Measurements from ENCODE around the gene MCF2L.

The MCF2L gene

DNA sequence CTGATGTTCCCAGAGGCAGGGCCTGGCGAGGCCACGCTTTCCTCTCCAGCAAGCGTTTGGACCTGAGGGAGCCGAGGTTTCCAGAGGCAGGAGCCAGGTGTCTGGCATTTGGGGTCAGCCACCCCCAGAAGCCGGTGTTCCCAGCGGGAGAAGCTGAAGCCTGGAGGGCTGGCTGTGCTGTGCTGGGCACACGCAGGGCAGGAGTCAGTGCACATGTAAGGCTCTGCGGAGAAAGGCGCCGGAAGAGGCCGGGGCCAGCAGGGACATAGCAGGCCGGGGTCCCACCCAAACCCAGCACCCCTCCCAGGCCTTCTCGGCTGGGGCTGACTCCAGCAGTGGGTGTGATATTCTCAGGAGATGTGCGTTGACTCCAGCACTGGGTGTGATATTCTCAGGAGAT is 31.6 kb downstream of the MCF2L start:
- no peak for DNase-seq

DNA sequence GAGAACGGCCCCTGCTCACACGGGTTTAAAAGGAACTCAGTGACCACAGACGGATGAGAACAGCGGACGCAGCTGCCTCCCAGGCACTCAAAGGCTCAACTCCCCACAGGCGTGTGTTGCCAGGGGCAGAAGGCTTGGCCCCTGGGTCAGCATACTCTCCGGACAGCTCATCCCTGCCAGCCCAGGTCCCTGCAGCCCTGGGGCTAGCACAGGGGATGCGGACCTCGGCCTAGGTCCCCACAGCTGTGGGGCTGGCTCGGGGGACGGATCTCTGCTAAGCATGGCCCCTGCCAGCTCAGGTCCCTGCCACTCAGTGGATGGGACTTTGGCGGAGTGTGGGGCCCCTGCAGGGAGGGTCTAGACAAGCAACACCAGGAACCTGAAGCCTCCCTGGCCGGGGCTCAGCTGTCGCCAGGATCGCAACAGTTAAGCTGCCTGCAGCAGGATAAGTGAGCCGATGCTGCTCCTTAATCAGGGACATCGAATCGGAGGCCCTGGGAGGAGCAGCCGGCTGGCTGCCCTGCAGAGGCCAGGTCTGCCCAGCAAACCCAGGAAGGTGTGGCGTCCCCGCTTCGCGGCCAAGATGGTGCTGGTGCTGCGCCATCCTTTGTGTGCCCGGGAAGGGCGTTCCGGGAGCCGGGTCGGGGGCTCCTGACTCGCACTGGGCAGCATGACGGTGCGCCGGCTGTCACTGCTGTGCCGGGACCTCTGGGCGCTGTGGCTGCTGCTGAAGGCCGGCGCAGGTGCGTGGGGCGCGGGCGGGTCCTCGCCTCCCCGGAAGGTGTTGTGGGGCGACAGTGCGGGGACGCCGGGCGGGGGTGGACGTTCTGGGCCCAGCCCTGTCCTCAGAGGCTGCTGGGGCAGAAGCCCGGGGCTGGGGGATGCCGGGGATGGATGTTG is 32.5 kb downstream of the MCF2L start:
- DNase-seq: no peak

DNA sequence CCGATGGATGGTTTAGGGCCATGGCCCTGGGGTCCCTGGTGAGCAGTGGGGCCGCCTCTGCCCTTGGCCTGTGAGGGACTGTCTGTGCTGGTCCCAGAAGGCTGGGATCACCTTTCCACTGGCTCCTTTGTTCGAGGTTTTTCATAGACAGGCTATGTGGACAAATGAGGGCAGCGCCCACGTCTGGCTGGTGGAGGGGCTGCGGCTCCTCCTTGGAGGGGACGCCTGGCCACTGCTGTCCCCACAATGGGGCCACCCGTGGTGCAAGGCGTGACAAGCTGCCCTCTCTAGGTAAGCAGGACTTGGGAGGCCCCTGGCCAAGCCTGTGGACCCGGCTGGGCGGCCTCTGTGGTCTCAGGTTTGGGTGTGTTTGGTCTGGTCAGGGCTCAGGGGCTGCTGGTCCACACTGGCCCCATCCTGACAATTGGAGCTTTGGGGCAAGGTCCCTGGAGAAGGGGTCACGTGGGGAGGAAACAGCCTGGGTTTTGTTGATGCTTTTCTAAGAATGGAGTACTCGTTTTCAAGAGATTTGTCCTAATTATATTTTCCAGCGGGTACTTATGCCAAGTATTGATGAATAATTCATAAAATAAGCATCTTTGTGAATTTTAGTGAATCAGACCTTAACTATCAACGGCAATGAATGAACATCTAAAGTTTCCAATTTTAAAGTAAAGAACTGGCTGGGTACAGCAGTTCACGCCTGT is 33.3 kb downstream of the MCF2L start:
- no peak for DNase-seq

DNA sequence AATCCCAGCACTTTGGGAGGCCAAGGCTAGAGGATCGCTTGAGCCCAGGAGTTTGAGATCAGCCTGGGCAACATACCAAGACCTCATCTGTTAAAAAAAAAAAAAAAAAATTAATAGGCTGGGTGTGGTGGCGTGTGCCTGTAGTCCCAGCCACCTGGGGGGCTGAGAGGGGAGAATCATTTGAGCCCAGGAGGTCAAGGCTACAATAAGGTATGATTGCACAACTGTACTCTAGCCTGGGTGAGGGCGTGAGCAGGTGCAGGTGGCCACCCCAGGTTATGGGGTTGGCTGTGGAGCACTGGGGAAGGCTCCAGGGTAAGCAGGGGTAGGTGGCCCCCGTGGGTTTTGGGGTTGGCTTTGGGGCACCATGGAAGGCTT is 33.9 kb downstream of the MCF2L start:
- DNase-seq: no peak

DNA sequence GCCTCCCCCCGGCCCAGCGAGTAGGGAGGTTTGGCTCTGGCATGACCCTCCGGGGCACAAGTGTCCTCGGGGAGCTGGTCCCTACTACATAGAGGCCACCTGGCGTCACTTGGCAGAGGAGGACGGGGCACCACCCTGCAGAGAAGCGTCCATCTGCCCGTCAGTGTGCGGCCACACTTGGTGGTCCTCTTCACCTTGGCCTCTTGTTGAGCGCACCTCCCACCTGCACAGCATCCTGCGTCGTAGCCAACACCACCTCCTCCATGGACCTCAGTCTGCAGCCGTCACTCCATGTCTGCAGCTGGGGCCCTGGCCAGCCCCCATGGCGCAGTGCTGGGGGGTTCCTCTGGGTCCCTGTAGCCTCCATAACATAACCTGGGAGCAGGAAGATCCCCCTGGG is 35.1 kb downstream of the MCF2L start:
- no peak for DNase-seq

DNA sequence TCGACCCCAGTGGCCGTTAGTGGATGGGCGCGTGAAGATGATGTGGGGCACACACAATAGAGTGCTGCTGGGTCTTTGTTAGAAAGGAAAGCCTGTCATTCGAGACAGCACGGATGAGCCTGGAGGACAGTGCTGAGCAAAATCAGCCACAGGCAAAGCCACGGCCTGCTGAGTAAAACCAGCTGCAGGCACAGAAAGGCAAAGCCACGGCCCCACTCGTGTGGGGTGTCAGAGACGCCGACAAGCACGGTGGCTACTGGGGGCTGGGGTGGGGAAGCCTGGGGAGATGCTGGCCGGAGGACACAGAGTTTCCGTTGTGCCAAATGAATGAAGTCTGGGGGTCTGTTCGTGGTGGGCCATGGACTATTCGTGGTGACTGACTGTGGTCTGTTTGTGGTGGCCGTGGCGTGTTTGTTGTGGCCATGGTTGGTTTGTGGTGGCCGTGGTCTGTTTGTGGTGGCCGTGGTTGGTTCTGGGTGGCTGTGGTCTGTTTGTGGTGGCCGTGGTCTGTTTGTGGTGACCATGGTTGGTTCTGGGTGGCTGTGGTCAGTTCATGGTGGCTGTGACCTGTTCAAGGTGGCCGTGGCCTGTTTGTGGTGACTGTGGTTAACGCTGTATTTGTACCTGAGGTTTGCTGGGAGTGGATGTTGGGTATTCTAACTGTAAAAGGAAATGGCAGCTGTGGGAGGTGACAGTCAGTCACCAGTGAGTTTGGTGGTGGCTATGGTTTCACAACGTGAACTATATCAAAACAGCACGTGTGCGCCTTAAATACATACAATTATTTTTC is 36.3 kb downstream of the MCF2L start:
- no peak for DNase-seq

DNA sequence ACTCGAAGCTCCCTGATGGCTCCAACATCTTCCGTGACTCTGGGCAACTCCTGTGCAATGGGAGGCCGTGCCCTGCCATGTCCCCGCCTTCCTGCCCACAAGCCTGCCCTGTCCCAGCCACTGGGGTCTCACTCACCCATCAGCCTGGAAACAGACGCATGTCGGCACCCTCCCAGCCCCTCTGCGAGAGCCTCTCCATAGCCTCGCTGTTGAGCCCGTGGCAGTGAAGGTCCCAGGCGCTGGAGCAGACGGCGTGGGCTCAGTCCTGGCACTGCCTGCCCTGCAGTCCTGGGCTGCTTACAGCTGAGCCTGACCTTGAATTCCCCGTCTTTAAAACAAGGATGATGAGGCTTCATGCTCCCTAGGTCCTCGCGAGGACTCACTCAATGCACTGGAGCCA is 37.0 kb downstream of the MCF2L start:
- DNase-seq: no peak

DNA sequence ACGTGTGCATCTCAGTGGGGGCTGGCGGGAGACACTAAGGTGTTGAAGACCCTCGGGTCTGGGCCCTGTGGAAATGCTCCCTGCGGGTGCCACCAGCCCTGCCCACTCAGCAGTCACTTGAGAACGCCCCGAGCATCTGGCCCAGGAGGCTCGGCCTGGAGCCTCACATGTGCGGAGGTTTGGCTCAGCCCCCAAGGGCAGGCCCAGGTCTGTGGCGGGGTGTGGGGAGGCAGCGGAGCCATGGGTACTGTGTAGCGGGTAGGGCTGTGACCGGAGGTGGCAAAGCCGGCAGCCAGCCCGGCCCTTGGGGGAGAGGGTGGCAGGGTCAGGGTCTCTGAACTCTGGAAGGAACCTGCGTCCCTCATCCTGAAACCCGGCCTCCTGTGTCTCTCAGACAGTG is 37.6 kb downstream of the MCF2L start:
- no peak for DNase-seq

DNA sequence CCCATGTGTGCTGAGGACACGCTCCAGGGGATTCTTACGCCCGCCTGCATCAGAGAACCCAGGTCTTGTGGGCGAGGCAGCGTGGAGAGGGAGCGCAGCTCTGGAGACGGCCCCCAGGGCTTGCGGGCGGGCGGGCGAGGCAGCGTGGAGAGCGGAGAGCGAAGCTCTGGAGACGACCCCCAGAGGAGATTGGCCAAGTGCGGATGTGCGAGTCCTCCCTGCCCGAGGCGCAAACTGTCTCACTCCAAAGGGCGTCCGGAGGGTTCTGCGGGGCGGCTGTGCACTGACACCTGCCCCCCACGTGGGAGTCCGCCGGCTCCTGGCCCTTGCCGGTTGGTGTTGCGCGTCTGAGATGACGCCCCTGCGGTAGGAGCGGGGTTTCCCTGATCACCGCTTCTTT is 39.8 kb downstream of the MCF2L start:
- DNase-seq: no peak

DNA sequence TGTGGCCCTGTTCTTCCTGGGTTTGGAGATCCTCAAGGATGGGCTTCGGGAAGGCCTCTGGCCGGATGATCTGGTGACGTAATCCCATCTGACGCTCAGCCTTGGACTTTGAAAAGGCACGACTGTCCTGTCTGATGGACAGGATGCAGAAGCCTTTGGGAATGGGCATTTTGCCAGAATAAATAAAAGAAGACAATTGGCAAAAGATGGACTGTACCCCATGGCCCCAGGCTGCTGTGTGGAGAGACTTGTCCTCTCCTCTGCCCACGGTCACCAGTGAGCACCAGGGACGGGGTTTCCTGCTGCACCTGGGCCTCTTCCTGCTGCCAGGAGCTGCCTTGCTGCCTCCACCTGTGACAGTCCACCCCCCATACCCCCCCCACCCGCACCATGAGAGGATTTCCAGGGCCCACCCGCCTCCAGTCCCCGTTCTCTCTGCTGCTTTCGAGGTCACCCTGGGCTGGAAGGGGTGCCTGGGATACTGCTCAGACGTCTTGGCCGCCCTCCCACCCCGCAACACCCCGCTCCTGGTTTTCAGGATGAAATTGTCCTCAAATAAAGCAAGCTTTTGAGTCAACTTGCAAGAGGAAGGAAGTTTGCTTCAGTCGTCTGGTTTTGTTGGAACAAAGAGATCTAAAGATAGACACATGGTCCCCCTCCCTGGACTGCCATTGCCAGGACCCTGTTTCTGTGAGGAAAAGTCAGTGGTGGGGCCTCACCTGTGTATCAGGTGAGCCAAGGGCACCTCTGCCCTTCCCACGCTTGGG is 40.9 kb downstream of the MCF2L start:
- no peak for DNase-seq

DNA sequence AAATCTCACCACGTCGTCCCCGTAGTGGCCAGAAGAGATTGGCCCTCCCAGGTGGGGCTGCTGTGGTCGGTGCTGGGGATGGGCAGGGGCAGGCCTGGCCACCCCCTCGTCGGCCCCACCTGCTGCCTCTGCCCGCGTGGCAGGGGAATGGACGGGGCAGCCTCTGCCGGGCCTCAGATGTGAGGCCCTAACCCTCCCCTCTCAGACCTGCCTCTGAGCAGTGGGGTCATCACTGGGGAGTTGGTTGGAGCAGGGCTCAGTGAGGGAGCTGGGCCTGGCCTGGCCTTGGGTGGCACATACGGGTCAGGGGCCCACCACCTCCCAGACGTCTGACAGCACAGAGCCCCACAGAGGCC is 41.5 kb downstream of the MCF2L start:
- no peak for DNase-seq

DNA sequence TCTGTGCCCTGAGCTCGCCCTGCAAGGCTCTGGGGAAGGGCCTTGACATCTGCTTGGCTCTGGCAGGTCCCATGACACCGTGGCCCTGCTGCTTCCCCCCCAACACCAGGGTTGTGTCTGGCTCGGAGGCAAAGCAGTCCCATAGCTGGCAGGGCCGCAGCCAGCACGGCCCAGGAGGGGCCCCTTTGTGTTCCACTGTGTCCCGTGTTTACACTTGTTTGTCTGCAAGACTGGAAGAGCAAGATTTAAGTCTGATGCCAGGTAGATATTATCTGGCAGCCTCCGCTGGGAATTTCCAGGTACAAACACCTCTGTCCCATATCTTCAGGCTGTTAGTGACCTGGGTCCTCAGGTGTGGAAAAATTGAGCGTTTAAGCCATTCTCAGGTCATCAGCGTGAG is 44.3 kb downstream of the MCF2L start:
- no peak for DNase-seq

DNA sequence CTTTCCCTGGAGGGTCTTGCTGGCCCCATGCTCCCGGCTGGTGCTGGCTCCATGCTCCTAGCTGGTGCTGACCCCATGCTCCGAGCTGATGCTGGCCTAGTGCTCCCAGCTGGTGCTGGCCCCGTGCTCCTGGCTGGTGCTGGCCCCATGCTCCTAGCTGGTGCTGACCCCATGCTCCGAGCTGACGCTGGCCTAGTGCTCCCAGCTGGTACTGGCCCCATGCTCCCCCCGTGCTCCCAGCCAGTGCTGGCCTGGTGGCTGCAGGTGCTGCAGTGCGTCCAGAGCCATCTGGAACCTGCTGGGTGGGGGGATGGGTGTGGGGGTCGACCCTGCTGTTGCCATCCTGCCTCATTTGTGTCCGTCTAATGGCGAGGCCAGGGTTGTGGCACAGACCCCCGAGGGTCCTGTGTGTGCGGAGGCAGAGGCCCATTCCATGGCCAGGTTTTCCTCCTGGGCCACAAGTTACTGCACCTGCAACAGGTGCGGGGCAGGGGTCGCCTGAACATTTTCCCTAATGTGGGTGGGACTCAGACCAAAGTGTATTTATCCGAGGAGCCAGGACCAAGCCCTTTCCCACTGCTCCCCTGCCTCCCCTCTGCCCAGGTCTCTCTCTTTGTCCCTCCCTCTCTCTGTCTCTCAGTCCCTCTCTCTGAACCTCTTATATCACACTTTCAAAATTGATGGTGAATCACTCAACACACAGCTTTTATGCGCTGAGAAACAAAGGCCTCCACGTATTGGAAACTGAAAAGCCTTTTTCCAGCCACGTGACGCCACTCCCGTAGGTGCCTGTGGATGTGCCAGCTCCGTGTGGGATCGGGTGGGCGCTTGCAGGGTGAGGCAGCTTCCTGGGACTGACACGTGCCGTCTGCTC is 45.1 kb downstream of the MCF2L start:
- no peak for DNase-seq

DNA sequence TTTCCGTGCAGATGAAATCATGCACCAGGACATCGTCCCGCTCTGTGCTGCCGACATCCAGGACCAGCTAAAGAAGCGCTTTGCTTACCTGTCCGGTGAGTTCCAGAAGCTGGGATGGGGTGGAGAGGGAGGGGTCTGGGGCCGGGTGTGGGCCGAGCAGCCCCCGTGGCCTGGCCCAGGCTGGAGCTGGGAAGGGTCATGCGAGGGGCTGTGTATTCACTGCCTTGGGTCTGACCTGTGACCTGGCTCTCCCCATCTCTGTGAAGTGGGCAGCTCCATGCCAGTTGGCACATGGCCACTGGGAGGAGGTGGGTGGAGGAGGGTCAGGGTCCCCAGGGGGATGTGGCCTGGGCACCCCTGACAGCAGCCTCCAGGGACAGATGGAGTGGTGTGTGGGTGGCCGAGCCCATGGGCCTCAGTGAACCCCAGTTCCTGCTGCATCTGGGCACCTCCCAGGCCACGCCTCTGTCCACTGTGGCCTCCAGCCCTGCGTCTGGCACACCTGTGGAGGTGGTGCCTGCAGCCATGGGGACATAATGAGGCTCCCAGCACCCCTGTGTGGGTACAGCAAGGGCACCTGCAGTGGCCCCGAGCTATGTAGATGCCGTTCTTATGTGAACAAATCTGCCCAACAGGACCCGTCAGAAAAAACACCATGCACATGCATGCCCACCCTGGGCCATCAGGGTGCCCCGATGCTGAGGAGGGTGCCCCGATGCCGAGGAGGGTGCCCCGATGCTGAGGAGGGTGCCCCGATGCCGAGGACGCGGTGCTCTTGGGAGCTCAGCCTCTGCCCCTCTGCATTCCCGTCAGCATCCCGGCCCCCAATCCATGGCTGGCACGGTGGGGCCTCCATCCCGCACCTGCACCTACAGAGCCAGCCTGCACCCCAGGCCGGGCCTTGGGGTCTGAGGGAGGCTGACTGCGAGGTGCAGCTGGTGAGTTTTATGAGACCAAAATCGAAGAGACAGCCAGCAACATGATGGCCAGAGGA is 46.0 kb downstream of the MCF2L start:
- no peak for DNase-seq

DNA sequence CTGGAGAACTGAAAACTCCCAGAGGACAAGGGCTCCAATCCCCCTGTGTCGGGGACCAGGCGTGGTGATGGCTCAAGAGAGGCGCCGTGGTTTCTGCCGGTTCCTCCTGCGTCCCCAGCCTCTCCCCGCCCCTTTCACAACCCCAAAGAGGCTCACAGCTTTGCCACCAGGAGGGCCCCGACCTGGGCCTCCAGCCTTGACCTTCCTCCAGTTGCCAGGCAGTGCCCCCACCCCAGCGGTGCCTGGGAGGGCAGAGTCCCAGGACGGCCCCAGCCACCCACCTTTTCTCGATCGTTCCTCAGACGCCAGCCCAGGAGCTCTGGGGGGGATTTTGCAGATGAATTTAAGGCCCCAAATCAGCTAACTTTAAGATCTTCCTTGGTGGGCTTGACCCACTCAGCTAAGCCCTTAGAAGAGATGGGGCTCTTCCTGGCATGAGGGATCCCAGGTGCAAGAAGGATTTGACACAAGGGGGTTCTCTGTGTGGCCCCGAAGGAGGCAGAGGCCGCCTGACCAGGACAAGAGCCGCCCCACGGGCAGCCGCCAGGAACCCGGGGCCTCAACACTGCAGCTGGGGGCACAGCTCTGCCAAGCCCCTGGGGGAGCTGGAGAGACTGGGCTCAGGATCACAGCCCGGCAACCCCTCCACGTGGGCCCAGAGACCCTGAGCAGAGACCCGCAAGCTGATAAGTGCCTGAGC is 47.0 kb downstream of the MCF2L start:
- no peak for DNase-seq

DNA sequence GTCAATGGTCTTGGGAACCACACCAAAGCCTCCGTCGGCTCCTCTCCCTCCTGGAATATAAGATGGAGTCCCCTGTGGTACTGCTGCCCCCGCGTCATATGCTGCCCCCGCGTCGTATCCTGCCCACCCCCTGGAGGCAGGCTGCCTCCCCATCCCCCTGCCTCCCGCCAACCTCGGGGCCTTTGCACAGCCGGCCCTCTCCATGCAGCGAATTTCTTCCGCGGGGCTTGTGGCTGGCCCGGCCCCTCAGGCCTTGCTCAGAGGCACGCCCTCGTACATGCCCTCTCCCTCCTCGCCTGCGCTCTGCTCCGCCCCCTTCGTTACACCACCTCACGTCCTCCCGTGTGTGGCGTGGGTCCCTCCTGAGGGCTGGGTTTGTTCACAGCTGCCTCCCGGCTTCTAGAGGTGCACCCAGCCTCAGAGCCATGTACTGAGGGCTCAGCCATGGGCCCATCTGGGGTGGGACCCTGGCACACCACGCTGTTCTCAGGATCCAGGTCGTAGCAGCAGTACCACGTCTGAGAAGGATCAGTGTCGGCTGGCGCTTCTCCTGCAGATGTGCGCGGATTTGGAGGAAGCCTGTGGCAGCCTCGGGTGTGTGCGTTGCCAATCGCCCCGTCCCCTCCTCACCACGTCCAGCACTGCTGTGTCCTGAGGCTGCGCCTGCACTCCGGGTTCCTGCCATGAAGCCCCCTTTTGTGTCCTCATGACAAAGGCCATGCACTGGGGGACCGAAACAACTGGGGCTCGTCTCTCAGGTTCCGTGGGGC is 47.7 kb downstream of the MCF2L start:
- DNase-seq: no peak

DNA sequence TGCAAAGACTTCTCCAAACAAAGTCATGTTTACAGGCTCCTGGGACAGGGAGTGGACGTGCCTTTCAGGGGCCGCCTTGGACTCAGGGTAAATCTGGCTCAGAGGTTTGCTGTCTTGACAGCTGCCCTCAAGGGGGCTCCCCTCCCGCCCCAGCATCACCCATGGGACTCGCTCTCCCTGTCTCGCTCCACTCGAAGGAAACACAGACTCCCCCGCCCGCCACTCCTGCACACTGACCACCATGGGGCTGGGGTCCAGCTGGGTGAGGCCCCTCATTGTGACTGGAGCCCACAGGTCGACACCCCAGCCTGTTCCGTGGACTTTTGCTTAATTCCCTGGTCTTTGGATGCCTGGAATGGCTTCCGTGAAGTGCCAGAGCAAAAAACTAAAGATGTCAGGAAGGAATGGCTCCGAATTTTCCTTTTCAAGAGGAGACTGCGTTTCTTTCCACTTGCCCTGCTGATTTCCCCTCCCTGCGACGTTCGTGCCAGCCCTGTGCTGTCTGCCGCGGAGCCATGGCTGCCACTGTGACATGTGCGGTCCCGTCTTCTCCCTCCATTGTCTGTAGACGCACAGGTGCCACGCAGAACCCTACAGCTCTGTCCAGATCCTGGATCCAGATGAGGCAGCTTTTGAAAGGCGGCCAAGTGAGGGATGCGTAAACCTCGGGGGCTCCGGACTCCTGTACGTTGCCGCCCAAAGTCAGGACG is 48.6 kb downstream of the MCF2L start:
- DNase-seq: no peak

DNA sequence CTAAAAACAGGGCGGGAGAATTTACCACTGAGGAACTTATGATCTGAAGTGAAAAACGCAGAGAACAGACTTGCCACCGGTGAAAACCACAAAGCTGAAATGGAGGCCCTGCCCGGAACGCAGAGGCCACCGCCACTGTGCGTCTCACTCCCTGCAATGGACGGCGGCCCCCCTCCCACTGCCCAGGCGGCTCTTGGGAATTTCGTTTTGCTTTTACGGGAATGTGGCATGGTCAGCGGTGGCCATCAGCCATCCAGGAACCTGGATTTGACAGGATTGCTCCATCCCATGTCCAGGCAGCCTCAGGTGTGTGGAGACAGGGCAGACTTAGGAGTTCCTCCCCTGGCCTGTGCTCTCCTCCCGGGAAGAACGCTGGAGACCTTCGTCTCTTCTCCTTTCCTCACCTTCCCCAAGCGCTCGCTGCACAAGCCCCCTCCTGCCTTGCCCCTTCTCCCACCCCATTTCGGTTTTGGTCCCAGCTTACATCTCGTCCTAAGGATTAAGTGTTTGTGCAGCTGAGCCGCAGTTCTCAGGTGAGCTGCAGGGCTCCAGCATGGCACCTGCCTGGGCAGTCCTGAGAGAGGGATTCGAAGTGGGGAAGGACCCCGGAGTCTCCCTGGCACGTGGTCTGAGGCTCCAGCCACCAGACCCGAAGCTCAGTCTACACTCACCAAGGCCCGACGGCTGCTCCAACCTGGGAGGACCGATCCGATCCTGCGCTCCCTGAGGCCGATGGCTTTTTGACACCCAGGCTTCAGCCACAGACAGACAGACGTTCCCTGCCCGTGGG is 49.9 kb downstream of the MCF2L start:
- no peak for DNase-seq

All from T1000 (cell line).